ENCODE data around the gene TRIM44.
"Not testable (repeated sequence)": the region's sequence is repeated elsewhere in the genome, so short reads cannot be mapped to it uniquely, and the experiment has no call there.

The TRIM44 gene

GRCh38 chr11:35856259-35856658, 193.7 kb downstream of the TRIM44 start:
- H3K36me3 ChIP-seq (ENCODE audit: low read length), result no peaks in the 10 kb centered on the region

GRCh38 chr11:35856756-35857155, 194.2 kb downstream of the TRIM44 start:
- no peak overlapping the region for H3K27ac ChIP-seq (ENCODE audit: low read depth, low read length)
- no peak overlapping the region for H2AFZ ChIP-seq (ENCODE audit: low read depth, low read length, severe bottlenecking)
- H3K27me3 ChIP-seq (ENCODE audit: low read length), result no peaks in the 10 kb centered on the region
- H4K20me1 ChIP-seq (ENCODE audit: low read depth, low read length), result no peaks in the 10 kb centered on the region
- no peaks in the 10 kb centered on the region for H3F3A ChIP-seq (ENCODE audit: insufficient read depth)
- no peak overlapping the region for H3K9ac ChIP-seq (ENCODE audit: low read length)
- no peak for TF ChIP-seq EZH2phosphoT487 (conservative IDR thresholded peaks at IDR 0.05; ENCODE audit: low read length)
- TF ChIP-seq, protein P1, sequence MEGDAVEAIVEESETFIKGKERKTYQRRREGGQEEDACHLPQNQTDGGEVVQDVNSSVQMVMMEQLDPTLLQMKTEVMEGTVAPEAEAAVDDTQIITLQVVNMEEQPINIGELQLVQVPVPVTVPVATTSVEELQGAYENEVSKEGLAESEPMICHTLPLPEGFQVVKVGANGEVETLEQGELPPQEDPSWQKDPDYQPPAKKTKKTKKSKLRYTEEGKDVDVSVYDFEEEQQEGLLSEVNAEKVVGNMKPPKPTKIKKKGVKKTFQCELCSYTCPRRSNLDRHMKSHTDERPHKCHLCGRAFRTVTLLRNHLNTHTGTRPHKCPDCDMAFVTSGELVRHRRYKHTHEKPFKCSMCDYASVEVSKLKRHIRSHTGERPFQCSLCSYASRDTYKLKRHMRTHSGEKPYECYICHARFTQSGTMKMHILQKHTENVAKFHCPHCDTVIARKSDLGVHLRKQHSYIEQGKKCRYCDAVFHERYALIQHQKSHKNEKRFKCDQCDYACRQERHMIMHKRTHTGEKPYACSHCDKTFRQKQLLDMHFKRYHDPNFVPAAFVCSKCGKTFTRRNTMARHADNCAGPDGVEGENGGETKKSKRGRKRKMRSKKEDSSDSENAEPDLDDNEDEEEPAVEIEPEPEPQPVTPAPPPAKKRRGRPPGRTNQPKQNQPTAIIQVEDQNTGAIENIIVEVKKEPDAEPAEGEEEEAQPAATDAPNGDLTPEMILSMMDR (IDR thresholded peaks at IDR 0.05; ENCODE audit: insufficient read depth, low read length, poor library complexity, severe bottlenecking), result no peak
- no peaks in the 10 kb centered on the region for H3K9me3 ChIP-seq (ENCODE audit: insufficient read depth, low read length)
- no peaks in the 10 kb centered on the region for H3K36me3 ChIP-seq (ENCODE audit: low read length)
- no peaks in the 10 kb centered on the region for H3K79me2 ChIP-seq (ENCODE audit: insufficient read depth, low read length)
- H3K9me2 ChIP-seq (replicated peaks; ENCODE audit: insufficient read depth, low read length), result no peaks in the 10 kb centered on the region
- H3K4me2 ChIP-seq (ENCODE audit: low read depth, low read length, poor library complexity, severe bottlenecking), result no peak overlapping the region
- H3K4me3 ChIP-seq (ENCODE audit: insufficient read depth, low read length, poor library complexity, severe bottlenecking), result no peak overlapping the region

More at GRCh38 chr11:35856259-35856658, 193.7 kb downstream of the TRIM44 start:
- Histone ChIP-seq H3K4me2 (ENCODE audit: low read depth, low read length, poor library complexity, severe bottlenecking) (no peak overlapping the region), H3K79me2 (ENCODE audit: insufficient read depth, low read length) (no peaks in the 10 kb centered on the region), H2AFZ (ENCODE audit: low read depth, low read length, severe bottlenecking) (no peak overlapping the region), H3K27me3 (ENCODE audit: low read length) (no peaks in the 10 kb centered on the region), H3K9me3 (ENCODE audit: insufficient read depth, low read length) (no peaks in the 10 kb centered on the region), H3F3A (ENCODE audit: insufficient read depth) (no peaks in the 10 kb centered on the region), H3K9ac (ENCODE audit: low read length) (no peak overlapping the region), H4K20me1 (ENCODE audit: low read depth, low read length) (no peaks in the 10 kb centered on the region), H3K9me2 (replicated peaks; ENCODE audit: insufficient read depth, low read length) (no peaks in the 10 kb centered on the region), H3K27ac (ENCODE audit: low read depth, low read length) (no peak overlapping the region), H3K4me3 (ENCODE audit: insufficient read depth, low read length, poor library complexity, severe bottlenecking) (no peak overlapping the region)
- TF ChIP-seq EZH2phosphoT487 (conservative IDR thresholded peaks at IDR 0.05; ENCODE audit: low read length), result no peak

GRCh38 chr11:35857922-35858321, 195.3 kb downstream of the TRIM44 start:
- no peaks in the 10 kb centered on the region for H4K20me1 ChIP-seq (ENCODE audit: low read depth, low read length)
- H3F3A ChIP-seq (ENCODE audit: insufficient read depth), result no peaks in the 10 kb centered on the region
- no peak overlapping the region for H2AFZ ChIP-seq (ENCODE audit: low read depth, low read length, severe bottlenecking)
- no peak overlapping the region for H3K4me2 ChIP-seq (ENCODE audit: low read depth, low read length, poor library complexity, severe bottlenecking)
- H3K36me3 ChIP-seq (ENCODE audit: low read length), result no peaks in the 10 kb centered on the region
- H3K79me2 ChIP-seq (ENCODE audit: insufficient read depth, low read length), result no peaks in the 10 kb centered on the region
- H3K4me3 ChIP-seq (ENCODE audit: insufficient read depth, low read length, poor library complexity, severe bottlenecking), result no peak overlapping the region
- no peaks in the 10 kb centered on the region for H3K9me2 ChIP-seq (replicated peaks; ENCODE audit: insufficient read depth, low read length)
- TF ChIP-seq, protein P1 (IDR thresholded peaks at IDR 0.05; ENCODE audit: insufficient read depth, low read length, poor library complexity, severe bottlenecking), result no peak
- no peak for TF ChIP-seq EZH2phosphoT487 (conservative IDR thresholded peaks at IDR 0.05; ENCODE audit: low read length)
- no peak overlapping the region for H3K9ac ChIP-seq (ENCODE audit: low read length)
- no peaks in the 10 kb centered on the region for H3K27me3 ChIP-seq (ENCODE audit: low read length)
- H3K27ac ChIP-seq (ENCODE audit: low read depth, low read length), result no peak overlapping the region
- H3K9me3 ChIP-seq (ENCODE audit: insufficient read depth, low read length), result no peaks in the 10 kb centered on the region

DNA sequence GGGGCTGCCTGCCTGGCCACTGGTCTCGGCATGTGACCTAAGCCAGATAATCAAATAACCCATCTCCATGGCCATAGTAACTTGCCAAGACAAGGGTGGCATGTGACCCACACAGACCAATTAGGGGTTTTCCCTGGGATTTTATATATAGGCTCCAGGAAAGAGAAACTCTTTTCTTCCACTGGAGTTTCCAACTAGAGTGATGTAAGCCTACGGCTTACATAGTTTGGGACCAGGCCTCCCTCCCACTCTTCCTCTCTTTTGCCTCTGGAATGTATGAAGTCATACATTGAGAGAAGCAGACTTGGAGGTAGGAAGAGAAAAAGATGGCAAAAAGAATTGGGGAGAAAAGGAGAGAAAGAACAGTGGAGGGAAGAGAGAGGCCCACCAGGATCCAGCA, 196.7 kb downstream of the TRIM44 start:
- TF ChIP-seq, protein P1 (IDR thresholded peaks at IDR 0.05; ENCODE audit: insufficient read depth, low read length, poor library complexity, severe bottlenecking), result no peak
- no peak for TF ChIP-seq EZH2phosphoT487 (conservative IDR thresholded peaks at IDR 0.05; ENCODE audit: low read length)
- Histone ChIP-seq H3F3A (ENCODE audit: insufficient read depth) (no peaks in the 10 kb centered on the region), H4K20me1 (ENCODE audit: low read depth, low read length) (no peaks in the 10 kb centered on the region), H3K27ac (ENCODE audit: low read depth, low read length) (no peak overlapping the region), H3K9me2 (replicated peaks; ENCODE audit: insufficient read depth, low read length) (no peaks in the 10 kb centered on the region), H3K9ac (ENCODE audit: low read length) (no peak overlapping the region), H2AFZ (ENCODE audit: low read depth, low read length, severe bottlenecking) (no peak overlapping the region), H3K27me3 (ENCODE audit: low read length) (no peaks in the 10 kb centered on the region), H3K79me2 (ENCODE audit: insufficient read depth, low read length) (no peaks in the 10 kb centered on the region), H3K36me3 (ENCODE audit: low read length) (no peaks in the 10 kb centered on the region), H3K4me2 (ENCODE audit: low read depth, low read length, poor library complexity, severe bottlenecking) (no peak overlapping the region), H3K9me3 (ENCODE audit: insufficient read depth, low read length) (no peaks in the 10 kb centered on the region), H3K4me3 (ENCODE audit: insufficient read depth, low read length, poor library complexity, severe bottlenecking) (no peak overlapping the region)

- H3K4me2 ChIP-seq (ENCODE audit: low read depth, low read length, poor library complexity, severe bottlenecking); H3K9me3 ChIP-seq (ENCODE audit: insufficient read depth, low read length); H2AFZ ChIP-seq (ENCODE audit: low read depth, low read length, severe bottlenecking); H3K4me3 ChIP-seq (ENCODE audit: insufficient read depth, low read length, poor library complexity, severe bottlenecking); H4K20me1 ChIP-seq (ENCODE audit: low read depth, low read length); H3K27me3 ChIP-seq (ENCODE audit: low read length); H3K9me2 ChIP-seq (replicated peaks; ENCODE audit: insufficient read depth, low read length); H3K9ac ChIP-seq (ENCODE audit: low read length); H3K36me3 ChIP-seq (ENCODE audit: low read length); H3F3A ChIP-seq (ENCODE audit: insufficient read depth); H3K79me2 ChIP-seq (ENCODE audit: insufficient read depth, low read length); H3K27ac ChIP-seq (ENCODE audit: low read depth, low read length): not testable (repeated sequence)
Measured at GRCh38 chr11:35860194-35860593, 197.6 kb downstream of the TRIM44 start.

Measured in SU-DHL-6 (cell line).